GM23248 (cell line): ENCODE data around the gene KCNQ1OT1.
"Not testable (repeated sequence)": the region's sequence is repeated elsewhere in the genome, so short reads cannot be mapped to it uniquely, and the experiment has no call there.

ENCODE experiments used
- EZH2 ChIP-seq: fragments of 200-600 bp; sonication (generic); IDR thresholded peaks from 2 replicates; pipeline ENCODE4 v1.6.1; 2018; ENCODE audit warnings: antibody characterized with exemption, mild to moderate bottlenecking; ENCODE audit not compliant: insufficient read depth, poor library complexity, severe bottlenecking
- EZH2phosphoT487 ChIP-seq: fragments of 200-600 bp; sonication (generic); IDR thresholded peaks from 2 replicates; pipeline ENCODE4 v1.6.1; 2018; ENCODE audit warnings: antibody characterized with exemption, moderate library complexity, mild to moderate bottlenecking, low read depth; ENCODE audit not compliant: insufficient read depth

DNA sequence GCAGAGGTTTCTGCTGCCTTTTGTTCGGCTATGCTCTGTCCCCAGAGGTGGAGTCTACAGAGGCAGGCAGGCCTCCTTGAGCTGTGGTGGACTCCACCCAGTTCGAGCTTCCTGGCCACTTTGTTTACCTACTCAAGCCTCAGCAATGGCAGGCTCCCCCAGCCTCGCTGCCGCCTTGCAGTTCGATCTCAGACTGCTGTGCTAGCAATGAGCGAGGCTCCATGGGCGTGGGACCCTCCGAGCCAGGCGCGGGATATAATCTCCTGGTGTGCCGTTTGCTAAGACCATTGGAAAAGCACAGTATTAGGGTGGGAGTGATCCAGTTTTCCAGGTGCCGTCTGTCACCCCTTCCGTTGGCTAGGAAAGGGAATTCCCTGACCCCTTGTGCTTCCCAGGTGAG is 60.0 kb downstream of the KCNQ1OT1 start:
- TF ChIP-seq EZH2, EZH2phosphoT487: not testable (repeated sequence)
